ENCODE data around the gene NQO1.

DNA sequence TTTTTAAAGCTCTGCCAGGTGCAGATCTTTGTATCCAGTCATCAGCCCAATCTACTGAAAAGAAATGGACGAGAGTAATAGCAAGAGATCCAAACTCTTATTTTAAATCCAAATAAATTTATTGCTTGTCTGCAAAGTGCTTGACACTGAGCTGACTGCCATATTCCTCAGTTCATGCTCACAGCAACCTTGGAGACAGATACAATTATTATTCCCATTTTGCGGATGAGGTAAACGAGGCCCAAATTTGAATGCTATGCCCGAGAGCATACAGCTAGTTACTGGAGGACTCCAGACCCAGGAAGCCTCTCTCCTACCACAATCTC is 27.7 kb upstream of the NQO1 start:
- TF ChIP-seq, protein P1, sequence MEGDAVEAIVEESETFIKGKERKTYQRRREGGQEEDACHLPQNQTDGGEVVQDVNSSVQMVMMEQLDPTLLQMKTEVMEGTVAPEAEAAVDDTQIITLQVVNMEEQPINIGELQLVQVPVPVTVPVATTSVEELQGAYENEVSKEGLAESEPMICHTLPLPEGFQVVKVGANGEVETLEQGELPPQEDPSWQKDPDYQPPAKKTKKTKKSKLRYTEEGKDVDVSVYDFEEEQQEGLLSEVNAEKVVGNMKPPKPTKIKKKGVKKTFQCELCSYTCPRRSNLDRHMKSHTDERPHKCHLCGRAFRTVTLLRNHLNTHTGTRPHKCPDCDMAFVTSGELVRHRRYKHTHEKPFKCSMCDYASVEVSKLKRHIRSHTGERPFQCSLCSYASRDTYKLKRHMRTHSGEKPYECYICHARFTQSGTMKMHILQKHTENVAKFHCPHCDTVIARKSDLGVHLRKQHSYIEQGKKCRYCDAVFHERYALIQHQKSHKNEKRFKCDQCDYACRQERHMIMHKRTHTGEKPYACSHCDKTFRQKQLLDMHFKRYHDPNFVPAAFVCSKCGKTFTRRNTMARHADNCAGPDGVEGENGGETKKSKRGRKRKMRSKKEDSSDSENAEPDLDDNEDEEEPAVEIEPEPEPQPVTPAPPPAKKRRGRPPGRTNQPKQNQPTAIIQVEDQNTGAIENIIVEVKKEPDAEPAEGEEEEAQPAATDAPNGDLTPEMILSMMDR (IDR thresholded peaks at IDR 0.05; ENCODE audit: borderline replicate concordance, extremely low read depth, low read length, poor library complexity, severe bottlenecking) = no peak
- TF ChIP-seq EZH2 (IDR thresholded peaks at IDR 0.05; ENCODE audit: borderline replicate concordance, low read depth, low read length, severe bottlenecking) = no peak

Measured in DND-41 (cell line).